HG02981 (cell line): ENCODE results near the gene C2CD4B.

Experiments
- ATAC-seq: cut with Tn5 transposase; IDR thresholded peaks from one replicate; pipeline ENCODE4 v1.9.1; 2021; ENCODE audit warnings: mild to moderate bottlenecking, moderate library complexity; ENCODE audit not compliant: unreplicated experiment

The C2CD4B gene

GRCh38 chr15:62119874-62120273 is 45.2 kb downstream of the C2CD4B start:
- no peak for ATAC-seq

- ATAC-seq = no peak
These were observed 45.7 kb downstream of the C2CD4B start for GRCh38 chr15:62119227-62119864.

- ATAC-seq = no peak
These were observed 46.4 kb downstream of the C2CD4B start for GRCh38 chr15:62118520-62119226.

GRCh38 chr15:62115847-62116246 is 49.2 kb downstream of the C2CD4B start:
- no peak for ATAC-seq
